ENCODE data around the gene AHI1.
A peak's percentile ranks its signal among the peaks of the same experiment; 100 is the strongest.

The AHI1 gene

GRCh38 chr6:135270676-135271536, 226.6 kb downstream of the AHI1 start:
- DNase-seq (ENCODE audit: low read depth) = peak; percentile 5

GRCh38 chr6:135269481-135269891, 228.1 kb downstream of the AHI1 start:
- no peak overlapping the region for H3K4me3 ChIP-seq (ENCODE audit: low read depth, low read length)
- no peak for DNase-seq (ENCODE audit: low read depth)
- TF ChIP-seq CTCF (conservative IDR thresholded peaks at IDR 0.05; ENCODE audit: low read depth, low read length) = no peak

More at GRCh38 chr6:135270676-135271536, 226.6 kb downstream of the AHI1 start:
- no peak overlapping the region for H3K4me3 ChIP-seq (ENCODE audit: low read depth, low read length)
- TF ChIP-seq CTCF (conservative IDR thresholded peaks at IDR 0.05; ENCODE audit: low read depth, low read length) = no peak

GRCh38 chr6:135268740-135269139, 228.8 kb downstream of the AHI1 start:
- no peak for TF ChIP-seq CTCF (conservative IDR thresholded peaks at IDR 0.05; ENCODE audit: low read depth, low read length)
- DNase-seq (ENCODE audit: low read depth) = no peak
- H3K4me3 ChIP-seq (ENCODE audit: low read depth, low read length) = no peak overlapping the region

- no peak for DNase-seq (ENCODE audit: low read depth)
- H3K4me3 ChIP-seq (ENCODE audit: low read depth, low read length) = no peak overlapping the region
- no peak for TF ChIP-seq CTCF (conservative IDR thresholded peaks at IDR 0.05; ENCODE audit: low read depth, low read length)
Observed at GRCh38 chr6:135268263-135268662, 229.3 kb downstream of the AHI1 start.

- H3K4me3 ChIP-seq (ENCODE audit: low read depth, low read length) = no peak overlapping the region
- no peak for TF ChIP-seq CTCF (conservative IDR thresholded peaks at IDR 0.05; ENCODE audit: low read depth, low read length)
- DNase-seq (ENCODE audit: low read depth) = no peak
Observed at GRCh38 chr6:135267085-135267484, 230.5 kb downstream of the AHI1 start.

GRCh38 chr6:135266675-135267074, 230.9 kb downstream of the AHI1 start:
- no peak for TF ChIP-seq CTCF (conservative IDR thresholded peaks at IDR 0.05; ENCODE audit: low read depth, low read length)
- DNase-seq (ENCODE audit: low read depth) = no peak
- H3K4me3 ChIP-seq (ENCODE audit: low read depth, low read length) = no peak overlapping the region

GRCh38 chr6:135265278-135265677, 232.3 kb downstream of the AHI1 start:
- no peak overlapping the region for H3K4me3 ChIP-seq (ENCODE audit: low read depth, low read length)
- no peak for TF ChIP-seq CTCF (conservative IDR thresholded peaks at IDR 0.05; ENCODE audit: low read depth, low read length)
- no peak for DNase-seq (ENCODE audit: low read depth)

Measured in choroid plexus epithelial cell (primary cell).